ENCODE data around the gene SMURF1.
"Not testable (repeated sequence)": the region's sequence is repeated elsewhere in the genome, so short reads cannot be mapped to it uniquely, and the experiment has no call there.

Gene SMURF1

GRCh38 chr7:99112097-99112496 lies 31.8 kb downstream of the SMURF1 start:
- peaks cover 24% of the 10 kb centered on the region for H3K36me3 ChIP-seq
- no peak overlapping the region for H3K27ac ChIP-seq
- peak overlapping the region; percentile 52 for H3K4me2 ChIP-seq
- TF ChIP-seq Cebpa-rat (IDR thresholded peaks at IDR 0.05) = no peak
- H3K9me3 ChIP-seq = peaks cover 22% of the 10 kb centered on the region
- no peak overlapping the region for H3K9ac ChIP-seq
- peaks cover 56% of the 10 kb centered on the region for H3K4me1 ChIP-seq
- H3K4me3 ChIP-seq = no peak overlapping the region
- H3K27me3 ChIP-seq = no peaks in the 10 kb centered on the region
- H4K20me1 ChIP-seq = peaks cover 53% of the 10 kb centered on the region

- no peaks in the 10 kb centered on the region for H3K27me3 ChIP-seq
- no peak overlapping the region for H3K9ac ChIP-seq
- H4K20me1 ChIP-seq = peaks cover 58% of the 10 kb centered on the region
- H3K4me1 ChIP-seq = peaks cover 58% of the 10 kb centered on the region
- no peak for TF ChIP-seq Cebpa-rat (IDR thresholded peaks at IDR 0.05)
- peaks cover 16% of the 10 kb centered on the region for H3K9me3 ChIP-seq
- peak overlapping the region; percentile 52 for H3K4me2 ChIP-seq
- H3K36me3 ChIP-seq = peaks cover 25% of the 10 kb centered on the region
- no peak overlapping the region for H3K4me3 ChIP-seq
- no peak overlapping the region for H3K27ac ChIP-seq
Observed at GRCh38 chr7:99111591-99111990, 32.3 kb downstream of the SMURF1 start.

GRCh38 chr7:99109108-99110051 lies 34.5 kb downstream of the SMURF1 start:
- H3K36me3 ChIP-seq = peaks cover 34% of the 10 kb centered on the region
- no peaks in the 10 kb centered on the region for H3K27me3 ChIP-seq
- H3K9me3 ChIP-seq = peaks cover 12% of the 10 kb centered on the region
- peaks cover 80% of the 10 kb centered on the region for H4K20me1 ChIP-seq
- TF ChIP-seq Cebpa-rat (IDR thresholded peaks at IDR 0.05) = no peak
- no peak overlapping the region for H3K4me3 ChIP-seq
- peak overlapping the region; percentile 80 for H3K4me2 ChIP-seq
- no peak overlapping the region for H3K9ac ChIP-seq
- H3K27ac ChIP-seq = peak overlapping the region; percentile 20; the same call in 1 of the 2 replicates
- peaks cover 65% of the 10 kb centered on the region for H3K4me1 ChIP-seq

GRCh38 chr7:99108613-99109012 lies 35.3 kb downstream of the SMURF1 start:
- Histone ChIP-seq H3K36me3 (peaks cover 34% of the 10 kb centered on the region), H4K20me1 (peaks cover 86% of the 10 kb centered on the region), H3K27ac (peak overlapping the region; percentile 20; the same call in 1 of the 2 replicates), H3K9ac (no peak overlapping the region), H3K27me3 (no peaks in the 10 kb centered on the region), H3K4me3 (no peak overlapping the region), H3K9me3 (peaks cover 18% of the 10 kb centered on the region), H3K4me2 (peak overlapping the region; percentile 80), H3K4me1 (peaks cover 73% of the 10 kb centered on the region)
- TF ChIP-seq Cebpa-rat (IDR thresholded peaks at IDR 0.05) = no peak

- Histone ChIP-seq H3K9me3 (peaks cover 22% of the 10 kb centered on the region), H3K36me3 (peaks cover 27% of the 10 kb centered on the region), H3K4me1 (peaks cover 74% of the 10 kb centered on the region), H4K20me1 (peaks cover 79% of the 10 kb centered on the region), H3K4me3 (no peak overlapping the region), H3K27ac (no peak overlapping the region), H3K4me2 (no peak overlapping the region), H3K27me3 (no peaks in the 10 kb centered on the region), H3K9ac (no peak overlapping the region)
- TF ChIP-seq Cebpa-rat (IDR thresholded peaks at IDR 0.05) = no peak
Observed at GRCh38 chr7:99106821-99107241, 37.1 kb downstream of the SMURF1 start.

GRCh38 chr7:99106411-99106810 lies 37.5 kb downstream of the SMURF1 start:
- H3K4me1 ChIP-seq = peaks cover 69% of the 10 kb centered on the region
- no peak overlapping the region for H3K4me3 ChIP-seq
- no peak overlapping the region for H3K4me2 ChIP-seq
- peaks cover 28% of the 10 kb centered on the region for H3K36me3 ChIP-seq
- H4K20me1 ChIP-seq = peaks cover 75% of the 10 kb centered on the region
- no peaks in the 10 kb centered on the region for H3K27me3 ChIP-seq
- TF ChIP-seq Cebpa-rat (IDR thresholded peaks at IDR 0.05) = no peak
- H3K27ac ChIP-seq = no peak overlapping the region
- no peak overlapping the region for H3K9ac ChIP-seq
- peaks cover 26% of the 10 kb centered on the region for H3K9me3 ChIP-seq

- Histone ChIP-seq H3K36me3 (peaks cover 35% of the 10 kb centered on the region), H3K4me3 (no peak overlapping the region), H3K9me3 (peaks cover 33% of the 10 kb centered on the region), H3K27ac (no peak overlapping the region), H4K20me1 (peaks cover 68% of the 10 kb centered on the region), H3K27me3 (no peaks in the 10 kb centered on the region), H3K4me1 (peaks cover 64% of the 10 kb centered on the region), H3K4me2 (no peak overlapping the region), H3K9ac (no peak overlapping the region)
- TF ChIP-seq Cebpa-rat (IDR thresholded peaks at IDR 0.05) = no peak
Observed at GRCh38 chr7:99105756-99106155, 38.2 kb downstream of the SMURF1 start.

- H3K27me3 ChIP-seq = no peaks in the 10 kb centered on the region
- no peak for TF ChIP-seq Cebpa-rat (IDR thresholded peaks at IDR 0.05)
- no peak overlapping the region for H3K4me3 ChIP-seq
- H3K9me3 ChIP-seq = peaks cover 44% of the 10 kb centered on the region
- H3K27ac ChIP-seq = no peak overlapping the region
- peaks cover 58% of the 10 kb centered on the region for H4K20me1 ChIP-seq
- H3K9ac ChIP-seq = no peak overlapping the region
- H3K4me1 ChIP-seq = peaks cover 60% of the 10 kb centered on the region
- H3K4me2 ChIP-seq = peak overlapping the region; percentile 59
- H3K36me3 ChIP-seq = peaks cover 38% of the 10 kb centered on the region
Observed at GRCh38 chr7:99104631-99105030, 39.3 kb downstream of the SMURF1 start.

- not testable (repeated sequence) for H3K9ac ChIP-seq, H3K27me3 ChIP-seq, H3K27ac ChIP-seq, H3K4me3 ChIP-seq
- Histone ChIP-seq H3K9me3 (peaks cover 52% of the 10 kb centered on the region), H3K36me3 (peaks cover 46% of the 10 kb centered on the region), H3K4me2 (peak overlapping the region; percentile 59), H3K4me1 (peaks cover 57% of the 10 kb centered on the region), H4K20me1 (peaks cover 50% of the 10 kb centered on the region)
- TF ChIP-seq Cebpa-rat (IDR thresholded peaks at IDR 0.05) = 0 out of 2 replicates have a peak, but pooled peaks have one; percentile 27
Observed at GRCh38 chr7:99103836-99104235, 40.1 kb downstream of the SMURF1 start.

Measured in BLaER1 (cell line).